Measurements from ENCODE around the gene QRICH2.
"Not testable (repeated sequence)": the region's sequence is repeated elsewhere in the genome, so short reads cannot be mapped to it uniquely, and the experiment has no call there.

The QRICH2 gene

GRCh38 chr17:76252967-76253766 lies 54.9 kb downstream of the QRICH2 start:
- intact Hi-C loops (cut with DNase I): not testable (repeated sequence)
- peak in 2 of 10 donors; percentile 61 to 77 for DNase-seq

- DNase-seq: peak in 2 of 10 donors; percentile 50 to 82
- intact Hi-C loops (cut with DNase I): no loop called here
Measured at GRCh38 chr17:76252040-76252954, 55.8 kb downstream of the QRICH2 start.

- DNase-seq: no peak
- intact Hi-C loops (cut with DNase I): no loop called here
Measured at GRCh38 chr17:76251478-76252039, 56.5 kb downstream of the QRICH2 start.

GRCh38 chr17:76250141-76250540 lies 57.9 kb downstream of the QRICH2 start:
- DNase-seq: peak in 1 of 10 donors; percentile 26
- intact Hi-C loops (cut with DNase I): no loop called here

GRCh38 chr17:76248013-76248782 lies 59.9 kb downstream of the QRICH2 start:
- DNase-seq: peak in 1 of 10 donors; percentile 36
- intact Hi-C loops (cut with DNase I): no loop called here

- DNase-seq: peak in 2 of 10 donors; percentile 14 to 39
- intact Hi-C loops (cut with DNase I): no loop called here
Measured at GRCh38 chr17:76247304-76247703, 60.8 kb downstream of the QRICH2 start.

GRCh38 chr17:76246080-76247066 lies 61.7 kb downstream of the QRICH2 start:
- DNase-seq: peak in 1 of 10 donors; percentile 30
- intact Hi-C loops (cut with DNase I): no loop called here

- DNase-seq: peak in 2 of 10 donors; percentile 15 to 50
- intact Hi-C loops (cut with DNase I): not testable (repeated sequence)
Measured at GRCh38 chr17:76244721-76245120, 63.4 kb downstream of the QRICH2 start.

GRCh38 chr17:76243826-76244679 lies 64.0 kb downstream of the QRICH2 start:
- intact Hi-C loops (cut with DNase I): no loop called here
- peak in 2 of 10 donors; percentile 10 to 75 for DNase-seq

- DNase-seq: peak in 1 of 10 donors; percentile 45
- intact Hi-C loops (cut with DNase I): no loop called here
Measured at GRCh38 chr17:76241691-76242255, 66.3 kb downstream of the QRICH2 start.

GRCh38 chr17:76241204-76241538 lies 66.9 kb downstream of the QRICH2 start:
- peak in 1 of 10 donors; percentile 84 for DNase-seq
- intact Hi-C loops (cut with DNase I): no loop called here

GRCh38 chr17:76240461-76241203 lies 67.4 kb downstream of the QRICH2 start, which contains the start of gene RNF157:
Gene RNF157, minus strand, starts transcription at chr17:76240493. Its CDS starts 253 bp downstream, at chr17:76240240.
- peak; percentile 57 to 97 (median 68) for DNase-seq
- intact Hi-C loops (cut with DNase I): no loop called here

GRCh38 chr17:76239538-76240274 lies 68.4 kb downstream of the QRICH2 start:
- DNase-seq: peak in 1 of 10 donors; percentile 79
- intact Hi-C loops (cut with DNase I): loop anchor here (5.0 kb wide), 1 partner anchor 38 kb away; no protein-coding TSS in a partner anchor

GRCh38 chr17:76238847-76239537 lies 69.1 kb downstream of the QRICH2 start:
- DNase-seq: no peak
- intact Hi-C loops (cut with DNase I): loop anchor here (5.0 kb wide), 1 partner anchor 38 kb away; no protein-coding TSS in a partner anchor

GRCh38 chr17:76237859-76238313 lies 70.2 kb downstream of the QRICH2 start:
- DNase-seq: no peak
- intact Hi-C loops (cut with DNase I): loop anchor here (5.0 kb wide), 1 partner anchor 39 kb away; no protein-coding TSS in a partner anchor
